Smooth muscle cell (in vitro differentiated cells): ENCODE measurements around the gene DDX4. TPM values are rescaled to one million over a fixed set of nuclear protein-coding genes. Genes with fewer than 3 reads are reported as not detected.

Experiments used
- DNase-seq: peaks from one replicate; lab custom pipeline; 2025; ENCODE audit not compliant: unreplicated experiment; lab: John Stamatoyannopoulos, UW
- H2AFZ ChIP-seq: fragments of 200-600 bp; sonication (generic); 2 replicates; pipeline ENCODE4 v1.6.0; 2016; ENCODE audit warnings: antibody characterized with exemption, low read depth, mild to moderate bottlenecking
- H3F3A ChIP-seq: fragments of 200-600 bp; sonication (generic); 2 replicates; pipeline ENCODE4 v1.6.0; 2017; ENCODE audit warnings: antibody characterized with exemption, low read depth
- H3K27ac ChIP-seq: fragments of 200-600 bp; sonication (generic); 2 replicates; pipeline ENCODE4 v1.5.1; 2016; ENCODE audit warnings: low read depth, mild to moderate bottlenecking
- H3K27me3 ChIP-seq: fragments of 200-600 bp; sonication (generic); 2 replicates; pipeline ENCODE4 v1.6.1; 2016; ENCODE audit warnings: low read depth, mild to moderate bottlenecking
- H3K36me3 ChIP-seq: fragments of 200-600 bp; sonication (generic); 2 replicates; pipeline ENCODE4 v1.5.1; 2016; ENCODE audit warnings: low read depth
- H3K4me1 ChIP-seq: fragments of 200-600 bp; sonication (generic); 2 replicates; pipeline ENCODE4 v1.5.1; 2016; ENCODE audit warnings: low read depth
- H3K4me2 ChIP-seq: fragments of 200-600 bp; sonication (generic); 2 replicates; pipeline ENCODE4 v1.6.0; 2016; ENCODE audit warnings: mild to moderate bottlenecking
- H3K4me3 ChIP-seq: fragments of 200-600 bp; sonication (generic); 2 replicates; pipeline ENCODE4 v1.5.1; 2016; ENCODE audit warnings: mild to moderate bottlenecking
- H3K79me2 ChIP-seq: fragments of 200-600 bp; sonication (generic); 2 replicates; pipeline ENCODE4 v1.6.0; 2016; ENCODE audit warnings: low read depth, mild to moderate bottlenecking
- H3K9ac ChIP-seq: fragments of 200-600 bp; sonication (generic); 2 replicates; pipeline ENCODE4 v1.6.0; 2016; ENCODE audit warnings: low read depth
- H3K9me3 ChIP-seq: fragments of 200-600 bp; sonication (generic); replicated peaks from 2 replicates; pipeline ENCODE4 v1.5.1; 2016; ENCODE audit warnings: low read depth
- H4K20me1 ChIP-seq: fragments of 200-600 bp; sonication (generic); 2 replicates; pipeline ENCODE4 v1.6.0; 2016; ENCODE audit warnings: low read depth
- WGBS: methylation state at CpG from one replicate; pipeline ENCODE4 v1.1.7; 2016; ENCODE audit warnings: low lambda C conversion rate; 5-methylcytosine and 5-hydroxymethylcytosine counted together
- polyA plus RNA-seq: library from polyadenylated mRNA; unstranded; fragments of >200 nt; fragmentation: Nextera tagmentation; extraction: Ambion mirVana; gene quantifications from 2 replicates; pipeline ENCODE4 v1.2.1, GENCODE V29; 2016
- total RNA-seq: library from RNA; depleted of rRNA; stranded (reverse); fragments of >200 nt; gene quantifications from 2 replicates; pipeline ENCODE4 v1.2.3, GENCODE V29; 2014
- TF ChIP-seq, protein P1 (sequence below): fragments of 200-600 bp; sonication (generic); IDR thresholded peaks from 2 replicates; pipeline ENCODE4 v1.5.1; 2017; ENCODE audit warnings: borderline replicate concordance, mild to moderate bottlenecking, antibody characterized with exemption; ENCODE audit not compliant: insufficient read depth, poor library complexity, severe bottlenecking

Gene DDX4
- total and polyA plus RNA-seq, 2 experiments from 2014 or later: 0.09 TPM; not detected in 1

DNA sequence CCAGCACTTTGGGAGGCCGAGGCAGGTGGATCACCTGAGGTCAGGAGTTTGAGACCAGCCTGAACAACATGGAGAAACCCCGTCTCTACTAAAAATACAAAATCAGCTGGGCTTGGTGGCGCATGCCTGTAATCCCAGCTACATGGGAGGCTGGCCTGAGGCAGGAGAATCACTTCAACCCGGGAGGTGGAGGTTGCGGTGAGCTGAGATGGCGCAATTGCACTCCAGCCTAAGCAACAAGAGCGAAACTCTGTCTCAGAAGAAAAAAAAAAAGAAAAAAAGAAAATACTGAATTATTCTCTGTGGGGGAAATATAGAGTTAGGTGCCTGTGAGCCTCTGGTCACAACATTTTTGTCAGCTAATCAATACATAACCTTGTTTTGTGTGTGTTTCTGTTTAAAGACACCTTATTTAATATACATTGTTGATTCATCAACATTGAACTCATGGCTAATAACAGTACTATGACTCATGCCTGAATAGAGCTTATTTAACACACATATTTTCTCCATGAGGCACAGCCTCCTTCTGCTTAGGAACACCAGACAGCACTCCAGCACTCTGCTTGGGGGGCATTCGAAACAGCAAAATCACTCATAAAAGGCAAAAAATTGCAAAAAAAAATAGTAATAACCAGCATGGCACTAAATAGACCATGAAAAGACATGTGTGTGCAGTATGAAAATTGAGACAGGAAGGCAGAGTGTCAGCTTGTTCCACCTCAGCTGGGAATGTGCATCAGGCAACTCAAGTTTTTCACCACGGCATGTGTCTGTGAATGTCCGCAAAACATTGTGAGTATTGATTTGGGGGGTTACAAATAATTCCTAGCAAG lies 113.2 kb downstream of the DDX4 start, which contains the start of gene IL31RA:
IL31RA (plus strand) TSS at position 519 of the 836 bp plus-strand sequence; CDS start at position 733, 214 bp downstream.
- H3K36me3 ChIP-seq: no peaks in the 10 kb centered on the region
- no peaks in the 10 kb centered on the region for H3K9me3 ChIP-seq
- H4K20me1 ChIP-seq: no peaks in the 10 kb centered on the region
- peaks cover 12% of the 10 kb centered on the region for H3F3A ChIP-seq
- H3K4me2 ChIP-seq: peak within 1 kb of the TSS; percentile 70
- H3K4me1 ChIP-seq: peaks cover 6% of the 10 kb centered on the region
- H3K4me3 ChIP-seq: no peak within 1 kb of the TSS
- H3K9ac ChIP-seq: peak within 1 kb of the TSS; percentile 57
- TF ChIP-seq, protein P1, sequence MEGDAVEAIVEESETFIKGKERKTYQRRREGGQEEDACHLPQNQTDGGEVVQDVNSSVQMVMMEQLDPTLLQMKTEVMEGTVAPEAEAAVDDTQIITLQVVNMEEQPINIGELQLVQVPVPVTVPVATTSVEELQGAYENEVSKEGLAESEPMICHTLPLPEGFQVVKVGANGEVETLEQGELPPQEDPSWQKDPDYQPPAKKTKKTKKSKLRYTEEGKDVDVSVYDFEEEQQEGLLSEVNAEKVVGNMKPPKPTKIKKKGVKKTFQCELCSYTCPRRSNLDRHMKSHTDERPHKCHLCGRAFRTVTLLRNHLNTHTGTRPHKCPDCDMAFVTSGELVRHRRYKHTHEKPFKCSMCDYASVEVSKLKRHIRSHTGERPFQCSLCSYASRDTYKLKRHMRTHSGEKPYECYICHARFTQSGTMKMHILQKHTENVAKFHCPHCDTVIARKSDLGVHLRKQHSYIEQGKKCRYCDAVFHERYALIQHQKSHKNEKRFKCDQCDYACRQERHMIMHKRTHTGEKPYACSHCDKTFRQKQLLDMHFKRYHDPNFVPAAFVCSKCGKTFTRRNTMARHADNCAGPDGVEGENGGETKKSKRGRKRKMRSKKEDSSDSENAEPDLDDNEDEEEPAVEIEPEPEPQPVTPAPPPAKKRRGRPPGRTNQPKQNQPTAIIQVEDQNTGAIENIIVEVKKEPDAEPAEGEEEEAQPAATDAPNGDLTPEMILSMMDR: no peak
- DNase-seq: no peak
- no peaks in the 10 kb centered on the region for H3K27me3 ChIP-seq
- H3K27ac ChIP-seq: peak within 1 kb of the TSS; percentile 86
- 60% methylated on average over 10 of the region's 10 CpGs for WGBS
- peak within 1 kb of the TSS; percentile 49 for H2AFZ ChIP-seq
- H3K79me2 ChIP-seq: no peaks in the 10 kb centered on the region

DNA sequence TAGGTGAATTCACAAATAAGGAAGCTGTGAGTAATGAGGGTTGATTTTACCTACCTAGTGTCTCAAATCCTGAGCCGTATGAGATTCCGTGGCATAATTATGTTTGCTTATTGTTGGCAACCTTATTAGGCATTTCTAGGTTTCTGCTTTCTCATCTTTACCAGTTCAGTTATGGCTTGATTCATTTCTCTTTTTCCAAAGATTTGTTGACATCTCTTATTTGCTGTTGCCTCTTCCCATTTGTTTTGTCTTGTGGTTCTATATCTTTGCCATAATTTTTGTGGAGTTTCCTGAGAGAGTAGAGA lies 113.8 kb downstream of the DDX4 start:
- Histone ChIP-seq H2AFZ (peak overlapping the region; percentile 49), H3F3A (peaks cover 12% of the 10 kb centered on the region)
- WGBS: 78% methylated on average over 2 of the region's 2 CpGs

DNA sequence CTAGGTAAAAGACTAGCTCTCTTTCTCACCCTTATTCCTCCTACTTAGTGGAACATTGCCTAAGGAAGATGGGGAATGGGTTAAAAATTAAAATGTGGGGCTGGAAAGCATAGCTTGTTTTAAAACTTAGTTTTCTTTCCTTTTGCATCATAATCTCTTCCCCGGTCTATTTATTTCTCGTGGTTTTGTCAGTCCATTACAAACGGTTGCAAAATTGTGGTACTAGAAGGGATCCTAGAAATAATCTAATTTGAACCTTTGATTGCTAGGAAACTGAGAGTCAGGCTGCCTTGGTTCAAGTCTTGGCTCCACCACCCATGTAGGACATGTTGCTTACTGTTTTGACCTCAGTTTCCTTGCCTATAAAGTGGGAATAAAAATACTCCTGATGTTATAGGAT lies 114.6 kb downstream of the DDX4 start:
- H3K27me3 ChIP-seq: no peaks in the 10 kb centered on the region
- no peaks in the 10 kb centered on the region for H3K36me3 ChIP-seq
- no peak for DNase-seq
- peak overlapping the region; percentile 9 for H3K4me2 ChIP-seq
- peak overlapping the region; percentile 49 for H3K27ac ChIP-seq
- no peak overlapping the region for H2AFZ ChIP-seq
- no peaks in the 10 kb centered on the region for H3K79me2 ChIP-seq
- 32% methylated on average over 3 of the region's 3 CpGs for WGBS
- no peak overlapping the region for H3K9ac ChIP-seq
- peaks cover 11% of the 10 kb centered on the region for H3F3A ChIP-seq
- peaks cover 6% of the 10 kb centered on the region for H3K4me1 ChIP-seq
- TF ChIP-seq, protein P1: no peak
- H3K9me3 ChIP-seq: no peaks in the 10 kb centered on the region
- no peaks in the 10 kb centered on the region for H4K20me1 ChIP-seq
- H3K4me3 ChIP-seq: no peak overlapping the region

More for the DNA sequence above, 113.8 kb downstream of the DDX4 start:
- Histone ChIP-seq H4K20me1 (no peaks in the 10 kb centered on the region), H3K4me3 (no peak overlapping the region), H3K27ac (peak overlapping the region; percentile 86), H3K27me3 (no peaks in the 10 kb centered on the region), H3K9me3 (no peaks in the 10 kb centered on the region), H3K4me1 (peaks cover 6% of the 10 kb centered on the region), H3K79me2 (no peaks in the 10 kb centered on the region), H3K9ac (peak overlapping the region; percentile 57), H3K4me2 (peak overlapping the region; percentile 70), H3K36me3 (no peaks in the 10 kb centered on the region)
- DNase-seq: no peak
- TF ChIP-seq, protein P1: no peak
